MV-4-11 (cell line): Measurements from ENCODE around the gene IFFO2.
"Not testable (repeated sequence)": the region's sequence is repeated elsewhere in the genome, so short reads cannot be mapped to it uniquely, and the experiment has no call there.

Source experiments
- DNase-seq: peaks from one replicate; lab custom pipeline; 2025; lab: John Stamatoyannopoulos, UW

The IFFO2 gene

GRCh38 chr1:18893120-18893519, 63.4 kb downstream of the IFFO2 start:
- no peak for DNase-seq

- not testable (repeated sequence) for DNase-seq
These were observed 64.6 kb downstream of the IFFO2 start for GRCh38 chr1:18891858-18892257.

DNA sequence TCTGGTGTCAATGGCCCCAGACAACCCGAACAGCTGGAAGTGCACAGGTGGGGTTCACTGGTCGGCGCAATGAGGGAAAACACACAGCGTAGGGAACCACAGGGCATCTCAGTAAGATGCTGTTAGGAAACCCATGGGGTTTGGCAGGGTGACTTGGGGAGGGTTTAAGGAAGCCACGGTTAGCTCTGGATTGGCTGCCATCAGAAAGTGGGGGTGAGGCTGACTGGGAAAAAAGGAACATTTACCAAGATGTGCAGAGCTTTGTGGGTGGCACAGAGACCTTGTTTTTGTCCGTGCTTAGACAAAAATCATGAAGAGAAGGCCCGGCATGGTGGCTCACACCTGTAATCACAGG, 65.1 kb downstream of the IFFO2 start:
- DNase-seq, result peak; percentile 2

DNA sequence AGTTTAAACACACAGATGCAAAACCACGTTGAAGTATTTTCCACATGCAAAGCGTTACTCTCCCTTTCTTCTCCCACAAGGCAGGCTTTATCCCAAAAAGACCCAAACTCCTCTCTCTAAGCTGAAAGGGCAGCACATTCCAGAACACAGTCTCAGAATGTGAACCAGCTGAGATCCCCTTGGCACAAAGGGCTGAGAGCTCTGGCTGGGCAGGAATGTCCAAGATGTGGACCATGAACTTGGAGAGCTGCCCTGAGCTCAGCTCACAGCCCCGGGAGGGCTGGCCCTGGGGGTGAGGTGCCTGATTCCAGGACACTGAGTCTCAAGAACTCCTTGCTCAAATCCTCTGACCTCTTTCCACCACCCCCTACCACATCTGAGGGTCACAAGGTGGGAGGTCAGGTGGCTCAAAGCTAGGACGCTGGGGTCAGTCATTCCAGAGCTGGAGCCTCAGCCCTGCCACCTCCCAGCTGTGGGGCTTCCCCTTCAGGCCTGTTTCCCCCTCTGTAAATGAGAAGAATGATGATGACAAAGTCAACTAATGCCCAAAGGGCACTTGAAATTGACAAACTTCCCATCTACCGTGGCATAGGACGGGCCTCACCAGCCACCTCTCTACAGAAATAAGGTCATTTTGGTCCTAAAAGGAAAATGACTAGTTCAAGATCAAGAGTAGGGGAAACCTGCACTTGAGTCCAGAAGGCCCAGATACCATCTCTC, 65.6 kb downstream of the IFFO2 start:
- no peak for DNase-seq

DNA sequence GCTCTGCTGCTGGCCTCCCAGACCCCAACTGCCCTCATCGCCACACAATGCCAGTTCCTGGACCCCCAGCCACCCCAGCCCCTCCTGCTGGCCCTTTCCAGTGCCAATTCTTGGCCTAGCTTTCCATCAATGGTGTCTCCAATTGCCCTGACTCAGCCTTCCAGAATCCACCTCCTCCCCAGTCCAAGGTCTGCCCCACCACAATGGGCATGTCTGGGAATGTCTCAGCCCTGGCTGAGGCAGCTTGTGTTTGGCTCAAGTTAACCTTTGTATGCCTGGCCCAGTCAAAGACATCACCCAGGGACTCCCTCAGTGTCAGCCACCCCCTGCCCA, 70.5 kb downstream of the IFFO2 start:
- DNase-seq, result no peak

GRCh38 chr1:18885311-18886002, 71.0 kb downstream of the IFFO2 start:
- no peak for DNase-seq

DNA sequence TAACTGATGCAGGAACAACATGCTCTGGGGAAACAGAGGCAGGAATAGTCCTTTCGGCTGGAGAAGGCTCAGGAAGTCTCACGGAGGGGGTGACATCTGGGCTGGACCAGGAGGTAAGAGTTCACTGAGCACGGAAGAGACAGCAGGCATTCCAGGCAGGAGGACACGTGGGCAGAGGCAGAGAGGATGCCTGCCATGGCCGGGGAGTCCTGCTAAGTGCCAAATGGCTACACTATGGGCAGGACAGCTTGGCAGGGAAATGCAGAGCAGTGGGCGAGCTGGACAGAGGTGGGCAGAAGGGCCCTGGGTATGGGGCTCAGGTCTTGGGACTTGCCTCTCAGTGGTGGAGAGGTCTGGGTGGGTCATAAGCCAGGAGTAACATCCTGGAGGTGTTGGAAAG, 71.7 kb downstream of the IFFO2 start:
- no peak for DNase-seq

DNA sequence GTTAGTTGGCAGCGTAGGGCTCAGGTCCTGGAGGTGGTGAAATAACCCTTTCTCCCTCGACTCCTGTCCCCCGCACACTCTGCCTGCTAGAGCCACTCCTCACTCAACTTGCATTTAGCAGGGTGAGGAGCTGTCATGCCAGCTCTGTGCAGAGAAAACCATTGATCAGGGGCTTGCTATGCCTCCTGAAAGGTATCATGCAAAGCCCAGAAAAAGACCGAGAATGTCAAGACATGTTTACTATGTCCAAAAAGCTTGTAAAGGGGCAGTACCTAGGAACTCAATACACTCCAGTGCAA, 72.1 kb downstream of the IFFO2 start:
- DNase-seq, result no peak

- DNase-seq, result peak; percentile 24
These were observed 72.6 kb downstream of the IFFO2 start for GRCh38 chr1:18883636-18884418.

DNA sequence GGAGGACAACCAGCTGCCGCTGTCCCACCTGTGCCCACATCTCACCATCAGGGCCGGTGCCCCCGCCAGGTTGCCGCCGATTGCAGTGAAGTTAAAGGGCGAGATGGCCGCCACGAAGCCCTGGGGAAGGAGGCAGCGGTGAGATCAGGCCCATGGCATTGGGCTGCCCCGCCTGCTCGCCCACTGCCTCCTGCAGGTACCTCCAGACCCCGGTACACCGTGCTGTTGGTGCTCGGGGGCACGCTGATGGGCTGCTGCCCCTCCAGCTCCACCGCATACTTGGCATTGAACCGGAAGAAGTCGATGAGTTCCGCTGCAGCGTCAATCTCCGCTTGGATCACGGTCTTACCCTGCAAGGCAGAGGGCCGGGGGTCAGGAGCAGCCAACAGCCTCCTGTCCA, 73.4 kb downstream of the IFFO2 start:
- no peak for DNase-seq

GRCh38 chr1:18882486-18882885, 74.0 kb downstream of the IFFO2 start:
- DNase-seq, result no peak

DNA sequence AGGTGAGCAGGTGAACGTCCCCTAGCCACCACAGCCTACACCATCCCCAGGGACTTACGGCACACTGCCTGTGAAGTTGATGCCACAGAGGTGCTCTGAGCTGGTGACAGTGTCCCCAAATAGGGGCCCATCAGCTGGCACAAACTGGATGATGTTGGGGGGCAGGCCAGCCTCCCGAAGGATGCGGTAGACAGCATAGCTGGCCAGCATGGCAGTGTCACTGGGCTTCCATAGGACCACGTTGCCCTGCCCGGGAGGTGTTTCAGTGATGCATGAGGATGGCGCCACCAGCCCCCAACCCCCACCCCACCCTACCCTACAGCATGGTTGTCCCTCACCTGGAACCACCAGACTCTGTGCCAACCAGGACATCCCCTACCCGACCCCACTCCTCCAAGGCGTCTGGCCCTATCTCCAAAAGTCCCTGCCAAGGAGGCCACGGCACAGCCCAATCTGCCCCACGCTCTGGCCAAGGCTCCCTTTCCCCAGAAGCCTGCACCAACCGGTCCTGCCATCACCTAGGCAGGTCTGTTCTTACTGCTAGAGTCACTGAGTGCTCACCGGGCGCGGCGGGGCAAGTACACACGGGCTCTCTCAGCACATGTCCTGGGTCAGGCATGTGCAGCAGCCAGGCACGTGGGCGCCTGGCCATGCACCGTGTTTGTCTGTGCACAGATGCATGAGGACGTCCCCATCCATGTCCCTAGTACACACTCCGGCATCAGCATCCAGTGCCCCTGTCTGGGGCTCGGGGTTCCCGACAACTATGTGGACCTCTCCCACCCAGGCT, 74.6 kb downstream of the IFFO2 start:
- no peak for DNase-seq

DNA sequence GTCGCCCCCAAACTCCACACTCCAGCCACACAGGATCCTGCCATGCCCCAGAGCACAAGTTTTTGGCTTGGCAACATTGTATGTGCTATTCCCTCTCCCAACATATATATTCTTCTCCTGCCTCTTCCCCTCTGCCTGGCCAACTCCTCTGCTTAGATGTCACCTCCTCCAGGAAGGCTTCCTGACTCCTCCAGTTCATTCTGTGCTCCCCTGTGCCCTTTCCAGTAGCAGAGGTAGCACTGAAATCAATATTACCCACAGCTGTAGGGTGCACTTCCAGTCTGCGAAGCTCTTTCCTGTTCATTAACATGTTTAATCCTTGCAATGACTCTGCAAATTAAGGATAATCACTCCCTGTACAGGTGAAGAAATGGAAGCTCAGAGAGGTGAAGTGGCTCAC, 75.3 kb downstream of the IFFO2 start:
- DNase-seq, result no peak

GRCh38 chr1:18880585-18880984, 75.9 kb downstream of the IFFO2 start:
- DNase-seq, result no peak

DNA sequence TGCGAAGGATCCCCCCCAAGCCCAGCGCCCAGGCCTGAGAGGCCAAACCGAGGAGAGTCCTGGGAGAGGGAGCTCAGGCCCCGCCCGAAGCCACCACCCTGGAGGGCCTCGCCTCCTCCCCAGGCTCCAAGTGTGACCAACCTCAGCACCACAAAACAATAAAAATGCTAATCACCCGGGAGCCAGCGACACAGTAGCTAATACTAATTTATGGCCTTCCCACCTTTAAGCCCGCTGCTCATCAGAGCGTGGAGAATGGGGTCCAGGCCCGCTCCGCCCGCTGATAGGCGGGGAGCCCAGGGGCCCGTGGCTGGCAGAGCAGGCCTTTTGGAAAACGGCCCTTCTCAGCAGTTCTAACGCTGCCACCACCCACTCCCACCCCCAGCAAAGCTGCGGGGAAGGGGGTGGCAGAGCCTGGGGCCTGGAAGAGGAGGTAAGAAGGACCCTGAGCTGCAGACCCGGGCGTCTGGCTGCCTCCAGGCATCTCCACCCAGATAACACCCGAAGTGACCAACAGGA, 76.6 kb downstream of the IFFO2 start:
- no peak for DNase-seq

GRCh38 chr1:18879215-18879790, 77.2 kb downstream of the IFFO2 start:
- DNase-seq, result no peak

GRCh38 chr1:18878538-18879214, 77.8 kb downstream of the IFFO2 start:
- DNase-seq, result no peak

GRCh38 chr1:18877282-18877681, 79.2 kb downstream of the IFFO2 start:
- no peak for DNase-seq

DNA sequence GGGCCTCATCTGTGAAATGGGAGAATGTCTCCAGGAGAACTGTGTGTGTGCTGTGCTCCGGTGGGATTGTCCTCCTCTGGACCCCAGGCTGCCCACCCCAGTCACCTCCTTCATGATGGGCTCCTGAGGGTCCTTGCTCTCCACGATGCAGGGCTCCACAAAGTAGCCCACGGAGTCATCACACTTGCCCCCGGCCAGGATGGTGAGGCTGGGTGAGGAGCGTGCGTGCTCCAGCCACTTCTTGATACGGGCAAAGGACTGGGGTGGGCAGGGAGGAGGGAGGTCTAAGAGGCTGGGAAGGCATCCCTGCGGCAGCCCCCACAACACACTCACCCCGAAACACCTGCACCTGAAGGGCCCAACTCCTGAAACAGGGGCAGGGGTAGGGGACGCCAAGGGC, 80.3 kb downstream of the IFFO2 start:
- DNase-seq, result no peak

DNA sequence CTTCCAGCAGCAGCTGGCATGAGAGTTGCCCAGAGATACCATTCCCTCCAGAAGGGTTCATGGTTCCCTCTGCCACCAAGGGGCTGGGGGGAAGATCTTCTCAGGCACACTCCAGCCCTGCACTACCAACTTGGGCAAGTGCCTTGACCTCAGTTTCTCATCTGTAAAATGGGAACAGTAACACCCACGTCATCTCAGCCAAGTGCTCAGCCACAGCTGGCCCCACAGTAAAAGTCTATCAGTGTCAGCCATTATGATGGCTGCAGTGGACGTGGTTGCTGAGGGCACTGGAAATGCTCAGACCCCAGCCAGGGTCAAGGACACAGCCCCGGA, 80.7 kb downstream of the IFFO2 start:
- no peak for DNase-seq

DNA sequence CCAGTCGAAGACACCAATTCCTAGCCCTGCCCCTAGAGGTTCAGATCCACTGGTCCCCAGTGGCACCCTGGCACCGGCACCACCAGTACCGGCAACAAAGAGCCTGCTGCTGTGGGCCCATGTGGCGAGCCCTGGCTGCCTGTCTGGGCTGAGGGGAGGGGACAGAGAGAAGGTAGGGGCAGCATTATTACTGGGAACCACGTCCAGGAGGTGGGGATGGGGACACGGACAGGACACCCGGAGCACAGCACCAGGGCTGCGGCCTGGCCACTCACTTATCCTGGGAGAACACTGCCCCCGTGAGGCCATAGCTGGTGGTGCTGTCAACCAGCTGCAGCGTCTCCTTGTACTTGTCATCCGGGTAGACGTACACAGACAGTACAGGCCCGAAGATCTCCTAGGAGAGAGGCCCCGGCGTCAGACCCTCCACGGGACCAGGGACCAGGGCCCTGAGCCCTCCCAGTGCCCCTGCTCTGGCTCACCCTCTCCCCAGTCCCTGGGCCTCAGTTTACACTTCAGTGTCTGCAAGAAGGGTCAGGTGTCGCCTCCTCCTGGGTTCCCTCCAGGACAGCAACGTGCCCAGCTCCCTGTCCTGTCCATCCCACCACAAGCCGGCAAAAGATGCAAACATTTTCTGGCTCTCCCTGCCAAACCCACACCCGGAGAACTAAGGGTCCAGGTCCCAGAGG, 81.2 kb downstream of the IFFO2 start:
- peak; percentile 57 for DNase-seq
